IMR-90 (cell line): Measurements from ENCODE around the gene MACF1. TPM values are rescaled to one million over a fixed set of nuclear protein-coding genes. Genes with fewer than 3 reads are reported as not detected.

Experiments
- ATAC-seq: fragments of 200-7000 bp; cut with Tn5 transposase; 2 replicates; pipeline ENCODE4 v1.9.1; 2020; ENCODE audit warnings: low read depth, mild to moderate bottlenecking, moderate library complexity
- BruUV-seq: library from RNA; stranded (reverse); fragments of 400-500 nt; replicated peaks from 2 replicates; lab custom pipeline; 2021; lab: Mats Ljungman, UMichigan
- CTCF ChIA-PET: fragments of 300-600 bp; formaldehyde crosslinking; extraction: SDS; loops from one replicate; lab custom pipeline; 2021; ENCODE audit warnings: antibody characterized with exemption; lab: Yijun Ruan, JAX
- POLR2A ChIA-PET: fragments of 300-600 bp; sonication (Branson Sonifier 250); formaldehyde crosslinking; loops from one replicate; lab custom pipeline; 2022; ENCODE audit warnings: antibody characterized with exemption; ENCODE audit not compliant: unreplicated experiment; lab: Charles Lee
- DNase-seq: peaks from one replicate; pipeline ENCODE4 v3.0.0; 2013
- H2AFZ ChIP-seq: replicated peaks from 2 replicates; pipeline ENCODE3; 2013; ENCODE audit warnings: low read length, mild to moderate bottlenecking; ENCODE audit not compliant: poor library complexity
- H2AK5ac ChIP-seq: 2 replicates; pipeline ENCODE4 v1.6.1; 2013; ENCODE audit warnings: low read depth, low read length, inconsistent platforms
- H2AK9ac ChIP-seq: replicated peaks from 2 replicates; pipeline ENCODE3; 2013; ENCODE audit warnings: mild to moderate bottlenecking, low read depth, low read length, moderate library complexity; ENCODE audit not compliant: poor library complexity
- H2BK120ac ChIP-seq: 2 replicates; pipeline ENCODE4 v1.6.1; 2013; ENCODE audit warnings: low read depth, low read length, inconsistent platforms
- H2BK15ac ChIP-seq: 3 replicates; pipeline ENCODE4 v1.6.1; 2013; ENCODE audit warnings: low read depth, low read length, inconsistent platforms
- H2BK20ac ChIP-seq: 2 replicates; pipeline ENCODE4 v1.6.1; 2013; ENCODE audit warnings: low read depth, mild to moderate bottlenecking, inconsistent platforms, low read length, moderate library complexity
- H2BK5ac ChIP-seq: 2 replicates; pipeline ENCODE4 v1.6.1; 2013; ENCODE audit warnings: mild to moderate bottlenecking, low read depth, low read length, inconsistent platforms; ENCODE audit not compliant: poor library complexity, severe bottlenecking
- H3K14ac ChIP-seq: replicated peaks from 2 replicates; pipeline ENCODE4 v1.6.1; 2013; ENCODE audit warnings: low read depth, low read length, inconsistent platforms
- H3K18ac ChIP-seq: 2 replicates; pipeline ENCODE4 v1.6.1; 2013; ENCODE audit warnings: low read depth, low read length, control low read depth
- H3K23ac ChIP-seq: 2 replicates; pipeline ENCODE4 v1.6.1; 2013; ENCODE audit warnings: low read depth, low read length, inconsistent platforms
- H3K27ac ChIP-seq: 2 replicates; pipeline ENCODE4 v1.5.1; 2013; ENCODE audit warnings: mild to moderate bottlenecking, control low read depth, low read length; ENCODE audit not compliant: insufficient read depth
- H3K27me3 ChIP-seq: 2 replicates; pipeline ENCODE4 v1.6.1; 2013; ENCODE audit warnings: low read length; ENCODE audit not compliant: control insufficient read depth, insufficient read depth
- H3K36me3 ChIP-seq: 2 replicates; pipeline ENCODE4 v1.6.1; 2013; ENCODE audit warnings: low read length, mixed read lengths; ENCODE audit not compliant: control insufficient read depth, insufficient read depth
- H3K4ac ChIP-seq: 2 replicates; pipeline ENCODE4 v1.6.1; 2013; ENCODE audit warnings: low read depth, low read length, inconsistent platforms
- H3K4me1 ChIP-seq: 2 replicates; pipeline ENCODE4 v1.6.1; 2013; ENCODE audit warnings: low read length, mixed read lengths; ENCODE audit not compliant: control insufficient read depth, insufficient read depth
- H3K4me2 ChIP-seq: 2 replicates; pipeline ENCODE4 v1.6.1; 2013; ENCODE audit warnings: low read depth, mild to moderate bottlenecking, control low read depth, low read length, moderate library complexity
- H3K4me3 ChIP-seq: 2 replicates; pipeline ENCODE4 v1.5.1; 2013; ENCODE audit warnings: low read depth, mild to moderate bottlenecking, control low read depth, low read length, moderate library complexity; ENCODE audit not compliant: insufficient read depth
- H3K56ac ChIP-seq: 2 replicates; pipeline ENCODE4 v1.6.1; 2013; ENCODE audit warnings: low read length, inconsistent platforms; ENCODE audit not compliant: insufficient read depth; ENCODE audit errors: extremely low read depth
- H3K79me1 ChIP-seq, 2 experiments: 2 replicates each; pipeline ENCODE4 v1.6.1; 2013; ENCODE audit warnings: low read length in 2 of 2, inconsistent platforms in 1 of 2, low read depth in 1 of 2
- H3K9ac ChIP-seq: 2 replicates; pipeline ENCODE4 v1.6.1; 2013; ENCODE audit warnings: low read depth, low read length, control low read depth
- H3K9me1 ChIP-seq: 2 replicates; pipeline ENCODE4 v1.6.1; 2013; ENCODE audit warnings: low read length, inconsistent platforms; ENCODE audit not compliant: insufficient read depth
- H3K9me3 ChIP-seq: 2 replicates; pipeline ENCODE4 v1.6.1; 2013; ENCODE audit warnings: low read length; ENCODE audit not compliant: control insufficient read depth, insufficient read depth
- H4K20me1 ChIP-seq: 2 replicates; pipeline ENCODE4 v1.6.1; 2013; ENCODE audit warnings: low read length, inconsistent platforms; ENCODE audit not compliant: insufficient read depth
- H4K5ac ChIP-seq: 2 replicates; pipeline ENCODE4 v1.6.1; 2013; ENCODE audit warnings: mild to moderate bottlenecking, low read depth, low read length, control low read depth
- H4K8ac ChIP-seq, 2 experiments: 2 replicates each; pipeline ENCODE4 v1.6.1; 2013; ENCODE audit warnings: low read depth in 2 of 2, low read length in 2 of 2, control low read depth in 1 of 2, inconsistent platforms in 1 of 2
- H4K91ac ChIP-seq: 2 replicates; pipeline ENCODE4 v1.6.1; 2013; ENCODE audit warnings: low read depth, low read length, inconsistent platforms; ENCODE audit not compliant: insufficient read depth
- MAFK ChIP-seq: IDR thresholded peaks from 2 replicates; pipeline ENCODE4 v1.6.1; 2012; ENCODE audit warnings: low read depth, low read length, improper control_type of control experiment
- WGBS, 2 experiments: methylation state at CpG; one replicate each; pipeline versions ENCODE4 v1.1.5 to v1.1.7; 2013; ENCODE audit warnings: missing lambda C conversion rate in 2 of 2; ENCODE audit not compliant: insufficient read length in 1 of 2; ENCODE audit errors: extremely low coverage in 2 of 2; 5-methylcytosine and 5-hydroxymethylcytosine counted together
- dilution Hi-C: fragments of 300-500 bp; cut with HindIII; formaldehyde crosslinking; loops from one replicate; pipeline ENCODE4 v1.14.3; 2018; ENCODE audit warnings: low sequenced_read_pairs; ENCODE audit not compliant: unreplicated experiment
- in situ Hi-C: fragments of 300-500 bp; cut with MboI; formaldehyde crosslinking; loops from 3 replicates; pipeline ENCODE4 v1.14.3; 2019; ENCODE audit warnings: low sequenced_read_pairs, inconsistent platforms, mixed read lengths
- intact Hi-C: fragments of 100-400 bp; cut with micrococcal nuclease; formaldehyde crosslinking; loops from 2 replicates; pipeline ENCODE4 v1.10.0; 2022
- polyA plus RNA-seq, 3 experiments: library from polyadenylated mRNA; depleted of rRNA; stranded (reverse); fragments of >200 nt; gene quantifications; 2 replicates each; pipeline ENCODE4 v1.2.3, GENCODE V29; 2012; ENCODE audit warnings: low replicate concordance in 1 of 3
- total RNA-seq: library from RNA; depleted of rRNA; stranded (reverse); fragments of >200 nt; gene quantifications from 2 replicates; pipeline ENCODE4 v1.2.3, GENCODE V29; 2012

MACF1 gene
- total and polyA plus RNA-seq, 2 of the 4 experiments (the other 2 are of a cell fraction): 67.6 to 369 TPM

GRCh38 chr1:39484564-39484963 is 280.1 kb downstream of the MACF1 start:
- Histone ChIP-seq H3K79me1 (peaks cover 8 to 23% of the 10 kb centered on the region in 2 experiments), H4K20me1 (peaks cover 7% of the 10 kb centered on the region; the same call in 1 of the 2 replicates), H2BK5ac (no peak overlapping the region), H3K9me1 (peaks cover 3% of the 10 kb centered on the region; the same call in 1 of the 2 replicates), H3K23ac (no peak overlapping the region), H3K9ac (no peak overlapping the region), H2AFZ (no peak overlapping the region), H3K14ac (no peak overlapping the region), H4K5ac (no peak overlapping the region), H2BK120ac (no peak overlapping the region), H3K4me1 (peaks cover 3% of the 10 kb centered on the region; the same call in 1 of the 2 replicates), H3K27ac (no peak overlapping the region), H4K91ac (no peak overlapping the region), H3K18ac (no peak overlapping the region), H2AK9ac (no peak overlapping the region), H3K4me2 (no peak overlapping the region), H3K4me3 (no peak overlapping the region), H3K56ac (no peak overlapping the region), H2AK5ac (no peak overlapping the region), H3K4ac (no peak overlapping the region), H2BK20ac (no peak overlapping the region), H2BK15ac (no peak overlapping the region), H3K9me3 (no peaks in the 10 kb centered on the region), H3K27me3 (no peaks in the 10 kb centered on the region), H4K8ac (no peak overlapping the region), H3K36me3 (peaks cover 49% of the 10 kb centered on the region)
- ChIA-PET POLR2A (no interaction called here), CTCF (no interaction called here)
- no TSS peak for BruUV-seq
- no peak for DNase-seq
- no peak for ATAC-seq
- dilution Hi-C loops (no loop called here), intact Hi-C loops (no loop called here), in situ Hi-C loops (no loop called here)
- no peak for TF ChIP-seq MAFK
- 100% methylated on average over 2 of the region's 7 CpGs; no CpG with 5 or more reads in 1 of the 2 experiments for WGBS, 2 experiments
